ENCODE results near the gene SMIM21.

The SMIM21 gene

GRCh38 chr18:75464356-75464755, 36.9 kb upstream of the SMIM21 start:
- H3K9ac ChIP-seq (ENCODE audit: insufficient read length): no peak overlapping the region
- DNase-seq (ENCODE audit: low read depth, low spot score): no peak
- no peak overlapping the region for H3K27ac ChIP-seq
- no peaks in the 10 kb centered on the region for H3K36me3 ChIP-seq (ENCODE audit: insufficient read depth, low read length)
- no peaks in the 10 kb centered on the region for H3K9me3 ChIP-seq (ENCODE audit: low read depth, low read length)
- no peak overlapping the region for H3K4me3 ChIP-seq
- no peak for TF ChIP-seq POLR2AphosphoS5 (IDR thresholded peaks at IDR 0.05; ENCODE audit: borderline replicate concordance, low read depth, low read length)
- TF ChIP-seq FOXP2 (optimal IDR thresholded peaks at IDR 0.05; ENCODE audit: control extremely low read depth, extremely low read length, insufficient read depth): no peak
- no peak for TF ChIP-seq EZH2 (IDR thresholded peaks at IDR 0.05)

- H3K36me3 ChIP-seq (ENCODE audit: insufficient read depth, low read length): no peaks in the 10 kb centered on the region
- no peak overlapping the region for H3K27ac ChIP-seq
- TF ChIP-seq POLR2AphosphoS5 (IDR thresholded peaks at IDR 0.05; ENCODE audit: borderline replicate concordance, low read depth, low read length) (no peak), FOXP2 (optimal IDR thresholded peaks at IDR 0.05; ENCODE audit: control extremely low read depth, extremely low read length, insufficient read depth) (no peak)
- no peaks in the 10 kb centered on the region for H3K9me3 ChIP-seq (ENCODE audit: low read depth, low read length)
- no peak overlapping the region for H3K4me3 ChIP-seq
- no peak for DNase-seq (ENCODE audit: low read depth, low spot score)
- H3K9ac ChIP-seq (ENCODE audit: insufficient read length): no peak overlapping the region
Observed at GRCh38 chr18:75462178-75462832, 34.8 kb upstream of the SMIM21 start.

- TF ChIP-seq POLR2AphosphoS5 (IDR thresholded peaks at IDR 0.05; ENCODE audit: borderline replicate concordance, low read depth, low read length) (no peak), FOXP2 (optimal IDR thresholded peaks at IDR 0.05; ENCODE audit: control extremely low read depth, extremely low read length, insufficient read depth) (no peak), EZH2 (IDR thresholded peaks at IDR 0.05) (no peak)
Observed at GRCh38 chr18:75456199-75456631, 28.7 kb upstream of the SMIM21 start.

GRCh38 chr18:75455249-75456198, 28.0 kb upstream of the SMIM21 start:
- no peak for DNase-seq (ENCODE audit: low read depth, low spot score)
- Histone ChIP-seq H3K9me3 (ENCODE audit: low read depth, low read length) (no peaks in the 10 kb centered on the region), H3K36me3 (ENCODE audit: insufficient read depth, low read length) (no peaks in the 10 kb centered on the region), H3K27ac (no peak overlapping the region), H3K4me3 (no peak overlapping the region), H3K9ac (ENCODE audit: insufficient read length) (no peak overlapping the region)
- TF ChIP-seq POLR2AphosphoS5 (IDR thresholded peaks at IDR 0.05; ENCODE audit: borderline replicate concordance, low read depth, low read length) (no peak), EZH2 (IDR thresholded peaks at IDR 0.05) (no peak), FOXP2 (optimal IDR thresholded peaks at IDR 0.05; ENCODE audit: control extremely low read depth, extremely low read length, insufficient read depth) (no peak)

More at GRCh38 chr18:75456199-75456631, 28.7 kb upstream of the SMIM21 start:
- no peak overlapping the region for H3K4me3 ChIP-seq
- no peaks in the 10 kb centered on the region for H3K36me3 ChIP-seq (ENCODE audit: insufficient read depth, low read length)
- H3K9me3 ChIP-seq (ENCODE audit: low read depth, low read length): no peaks in the 10 kb centered on the region
- no peak for DNase-seq (ENCODE audit: low read depth, low spot score)
- H3K9ac ChIP-seq (ENCODE audit: insufficient read length): no peak overlapping the region
- H3K27ac ChIP-seq: no peak overlapping the region

GRCh38 chr18:75454022-75454795, 26.7 kb upstream of the SMIM21 start:
- Histone ChIP-seq H3K36me3 (ENCODE audit: insufficient read depth, low read length) (no peaks in the 10 kb centered on the region), H3K27ac (no peak overlapping the region), H3K4me3 (no peak overlapping the region), H3K9ac (ENCODE audit: insufficient read length) (no peak overlapping the region), H3K9me3 (ENCODE audit: low read depth, low read length) (no peaks in the 10 kb centered on the region)
- no peak for TF ChIP-seq FOXP2 (optimal IDR thresholded peaks at IDR 0.05; ENCODE audit: control extremely low read depth, extremely low read length, insufficient read depth)
- TF ChIP-seq EZH2 (IDR thresholded peaks at IDR 0.05): no peak
- no peak for TF ChIP-seq POLR2AphosphoS5 (IDR thresholded peaks at IDR 0.05; ENCODE audit: borderline replicate concordance, low read depth, low read length)
- DNase-seq (ENCODE audit: low read depth, low spot score): no peak

GRCh38 chr18:75450906-75451305, 23.4 kb upstream of the SMIM21 start:
- DNase-seq (ENCODE audit: low read depth, low spot score): no peak
- Histone ChIP-seq H3K4me3 (no peak overlapping the region), H3K27ac (no peak overlapping the region), H3K9me3 (ENCODE audit: low read depth, low read length) (no peaks in the 10 kb centered on the region), H3K9ac (ENCODE audit: insufficient read length) (no peak overlapping the region), H3K36me3 (ENCODE audit: insufficient read depth, low read length) (no peaks in the 10 kb centered on the region)
- TF ChIP-seq EZH2 (IDR thresholded peaks at IDR 0.05) (no peak), POLR2AphosphoS5 (IDR thresholded peaks at IDR 0.05; ENCODE audit: borderline replicate concordance, low read depth, low read length) (no peak), FOXP2 (optimal IDR thresholded peaks at IDR 0.05; ENCODE audit: control extremely low read depth, extremely low read length, insufficient read depth) (no peak)

- no peak for TF ChIP-seq EZH2 (IDR thresholded peaks at IDR 0.05)
- no peaks in the 10 kb centered on the region for H3K9me3 ChIP-seq (ENCODE audit: low read depth, low read length)
- no peaks in the 10 kb centered on the region for H3K36me3 ChIP-seq (ENCODE audit: insufficient read depth, low read length)
- no peak overlapping the region for H3K9ac ChIP-seq (ENCODE audit: insufficient read length)
- DNase-seq (ENCODE audit: low read depth, low spot score): no peak
- no peak overlapping the region for H3K27ac ChIP-seq
- no peak overlapping the region for H3K4me3 ChIP-seq
Observed at GRCh38 chr18:75441896-75442295, 14.4 kb upstream of the SMIM21 start.

- TF ChIP-seq FOXP2 (optimal IDR thresholded peaks at IDR 0.05; ENCODE audit: control extremely low read depth, extremely low read length, insufficient read depth) (no peak), POLR2AphosphoS5 (IDR thresholded peaks at IDR 0.05; ENCODE audit: borderline replicate concordance, low read depth, low read length) (no peak)
- no peaks in the 10 kb centered on the region for H3K9me3 ChIP-seq (ENCODE audit: low read depth, low read length)
- DNase-seq (ENCODE audit: low read depth, low spot score): no peak
- H3K36me3 ChIP-seq (ENCODE audit: insufficient read depth, low read length): no peaks in the 10 kb centered on the region
- H3K27ac ChIP-seq: no peak overlapping the region
- H3K4me3 ChIP-seq: no peak overlapping the region
- H3K9ac ChIP-seq (ENCODE audit: insufficient read length): no peak overlapping the region
Observed at GRCh38 chr18:75439348-75439747, 11.8 kb upstream of the SMIM21 start.
